Stimulated activated CD8-positive, alpha-beta memory T cell treated with anti-CD3 and anti-CD28 coated beads, Interleukin-7, amount 100 ng/mL, for 24 hours (primary cell): Measurements from ENCODE around the gene MPI.
"Not testable (repeated sequence)": the region's sequence is repeated elsewhere in the genome, so short reads cannot be mapped to it uniquely, and the experiment has no call there.

Source experiments
- DNase-seq: peaks from one replicate; pipeline ENCODE4 v3.0.0-alpha.2; 2020; ENCODE audit warnings: low read depth

Gene MPI

GRCh38 chr15:74863239-74864056, 26.4 kb upstream of the MPI start:
- no peak for DNase-seq

- no peak for DNase-seq
These were observed 25.5 kb upstream of the MPI start for GRCh38 chr15:74864296-74864695.

GRCh38 chr15:74865316-74865715, 24.5 kb upstream of the MPI start:
- no peak for DNase-seq

- no peak for DNase-seq
These were observed 23.8 kb upstream of the MPI start for GRCh38 chr15:74866090-74866489.

GRCh38 chr15:74867466-74868038, 22.3 kb upstream of the MPI start:
- DNase-seq = no peak

GRCh38 chr15:74868059-74868458, 21.8 kb upstream of the MPI start:
- DNase-seq = no peak

GRCh38 chr15:74869372-74869725, 20.5 kb upstream of the MPI start:
- DNase-seq = no peak

- DNase-seq = no peak
These were observed 20.0 kb upstream of the MPI start for GRCh38 chr15:74869726-74870407.

GRCh38 chr15:74870436-74871215, 19.2 kb upstream of the MPI start:
- DNase-seq = no peak

- DNase-seq = no peak
These were observed 17.2 kb upstream of the MPI start for GRCh38 chr15:74872702-74873035.

GRCh38 chr15:74873036-74873755, 16.6 kb upstream of the MPI start, which contains the start of gene SCAMP2:
Gene SCAMP2, minus strand, starts transcription at chr15:74873365. Its CDS starts 110 bp downstream, at chr15:74873255.
- DNase-seq = peak; percentile 70

- DNase-seq = no peak
These were observed 16.0 kb upstream of the MPI start for GRCh38 chr15:74873756-74874424.

- DNase-seq = no peak
These were observed 11.6 kb upstream of the MPI start for GRCh38 chr15:74878273-74878672.

- DNase-seq = no peak
These were observed 7.3 kb upstream of the MPI start for GRCh38 chr15:74882528-74882927.

- no peak for DNase-seq
These were observed 5.2 kb upstream of the MPI start for GRCh38 chr15:74884428-74885223.

- DNase-seq = no peak
These were observed 4.4 kb upstream of the MPI start for GRCh38 chr15:74885461-74885860.

GRCh38 chr15:74887537-74888193, 2.2 kb upstream of the MPI start:
- not testable (repeated sequence) for DNase-seq

- DNase-seq = no peak
These were observed 1.1 kb upstream of the MPI start for GRCh38 chr15:74888716-74889115.

GRCh38 chr15:74889390-74889882, 406 bp upstream of the MPI start:
- no peak for DNase-seq

GRCh38 chr15:74890665-74890960, 771 bp downstream of the MPI start:
- no peak for DNase-seq
